Stimulated activated CD8-positive, alpha-beta memory T cell treated with anti-CD3 and anti-CD28 coated beads, Interleukin-15, amount 100 ng/mL, for 1 hour (primary cell): ENCODE results near the gene PBX3.
A peak's percentile ranks its signal among the peaks of the same experiment; 100 is the strongest.
"Not testable (repeated sequence)": the region's sequence is repeated elsewhere in the genome, so short reads cannot be mapped to it uniquely, and the experiment has no call there.

Experiments used
- DNase-seq: peaks from one replicate; pipeline ENCODE4 v3.0.0-alpha.2; 2020; ENCODE audit warnings: low read depth

The PBX3 gene

DNA sequence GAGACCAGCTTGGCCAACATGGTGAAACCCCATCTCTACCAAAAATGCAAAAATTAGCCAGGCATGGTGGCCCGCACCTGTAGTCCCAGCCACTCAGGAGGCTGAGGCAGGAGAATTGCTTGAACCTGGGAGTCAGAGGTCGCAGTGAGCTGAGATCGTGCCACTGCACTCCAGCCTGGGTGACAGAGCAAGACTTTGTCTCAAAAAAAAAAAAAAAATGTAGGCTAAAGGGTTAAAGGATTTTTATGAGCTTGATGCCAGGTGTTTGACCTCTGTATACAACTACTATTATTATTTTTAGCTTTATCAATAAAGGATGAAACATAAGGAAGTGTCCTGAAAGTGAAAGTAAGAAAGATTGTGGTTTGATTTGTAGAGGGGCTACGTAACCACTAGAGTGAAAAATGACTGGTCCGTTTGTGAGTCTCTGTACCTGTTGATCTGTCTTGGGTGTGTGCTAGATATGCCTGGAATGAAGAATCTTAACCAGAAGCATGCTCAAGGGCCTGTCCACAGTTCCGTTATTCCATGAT, 76.8 kb downstream of the PBX3 start:
- not testable (repeated sequence) for DNase-seq

DNA sequence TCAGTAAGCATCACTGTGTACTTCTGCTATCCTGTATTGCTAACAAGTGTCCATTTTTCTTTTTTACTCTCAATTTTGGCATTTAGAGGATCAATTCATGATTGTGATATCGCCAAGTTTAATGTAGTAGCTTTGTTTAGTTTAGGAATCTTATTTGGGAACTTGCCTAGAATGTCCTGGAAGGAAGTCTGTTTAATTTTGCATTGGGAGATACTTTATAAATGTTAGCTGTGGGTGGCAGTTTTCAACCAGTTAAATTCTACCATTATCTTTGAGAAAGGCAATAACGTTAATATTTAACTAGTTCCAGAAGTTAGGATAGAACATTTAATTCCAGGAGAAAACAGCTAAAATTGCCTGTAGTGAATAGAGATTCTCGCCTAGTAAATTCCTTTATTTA, 78.6 kb downstream of the PBX3 start:
- no peak for DNase-seq

DNA sequence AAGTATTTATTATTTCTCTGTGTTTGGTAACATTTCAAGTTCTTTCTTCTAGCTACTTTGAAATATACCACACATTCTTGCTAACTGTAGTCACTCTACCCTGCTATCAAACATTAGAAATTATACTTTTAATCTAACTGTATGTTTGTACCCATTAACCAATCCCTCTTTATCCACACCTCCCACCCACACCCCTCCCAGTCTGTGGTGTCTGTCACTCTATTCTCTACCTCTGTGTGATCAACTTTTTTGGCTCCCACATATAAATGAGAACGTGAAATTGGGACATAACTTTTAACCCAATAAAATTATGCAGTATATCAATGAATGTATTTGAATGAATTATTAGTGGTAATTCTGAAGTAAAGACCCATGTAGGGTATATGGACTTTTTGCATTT, 79.7 kb downstream of the PBX3 start:
- no peak for DNase-seq

DNA sequence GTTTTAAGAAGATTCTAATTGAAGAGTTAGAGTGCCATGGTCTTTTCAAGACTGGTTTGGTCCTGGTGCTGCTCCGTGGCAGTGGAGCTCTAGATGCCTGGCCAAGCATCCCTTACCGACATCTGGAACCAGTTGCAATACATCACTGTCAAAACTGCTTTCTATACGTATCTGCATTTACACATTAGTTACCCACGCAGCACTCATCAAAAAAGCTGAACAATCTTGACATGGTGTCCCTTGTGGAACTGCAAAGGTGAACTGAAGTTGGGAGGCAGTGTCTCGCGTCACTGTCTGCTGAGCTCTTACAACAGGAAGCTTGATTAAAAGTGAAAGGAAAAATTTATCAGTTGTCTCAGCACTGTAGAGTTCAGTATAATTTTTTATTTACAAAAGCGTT, 82.6 kb downstream of the PBX3 start:
- DNase-seq = peak; percentile 13

DNA sequence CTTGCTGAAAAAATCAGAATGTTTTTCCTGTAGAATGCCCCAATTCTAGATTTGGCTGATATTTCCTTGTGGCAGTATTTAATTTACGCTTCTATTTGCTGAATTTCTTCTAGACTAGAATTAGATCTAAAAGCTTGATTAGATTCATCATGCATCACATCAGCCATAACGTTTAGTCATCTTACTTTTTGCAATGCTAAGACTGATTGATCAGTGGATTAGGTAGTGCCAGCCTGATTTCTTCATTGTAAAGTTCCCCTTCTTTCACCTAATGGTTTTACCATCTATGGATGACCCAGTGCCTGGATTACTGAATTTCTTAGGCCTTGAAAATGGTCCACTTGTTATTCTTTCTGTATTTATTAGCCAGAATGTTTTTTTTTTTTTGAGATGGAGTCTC, 83.9 kb downstream of the PBX3 start:
- DNase-seq = no peak

DNA sequence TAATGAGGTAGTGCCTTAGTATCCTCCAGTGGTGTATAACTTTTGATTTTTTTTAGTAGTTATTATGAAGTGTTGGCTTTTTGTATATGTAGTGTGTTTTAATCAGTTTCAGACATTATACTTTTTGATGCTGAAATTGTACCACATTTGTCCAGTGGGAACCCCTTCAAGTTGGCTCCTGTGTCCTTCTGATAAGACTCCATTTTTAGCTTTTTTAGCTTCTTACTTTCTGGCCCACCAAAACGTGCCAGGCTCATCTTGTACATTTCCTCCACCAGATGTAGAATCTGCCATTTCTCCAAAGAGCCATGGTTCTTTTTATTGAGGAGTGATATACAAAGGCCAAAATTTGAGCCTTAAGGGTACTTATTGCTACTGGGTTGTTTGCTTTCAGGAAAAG, 84.4 kb downstream of the PBX3 start:
- no peak for DNase-seq

DNA sequence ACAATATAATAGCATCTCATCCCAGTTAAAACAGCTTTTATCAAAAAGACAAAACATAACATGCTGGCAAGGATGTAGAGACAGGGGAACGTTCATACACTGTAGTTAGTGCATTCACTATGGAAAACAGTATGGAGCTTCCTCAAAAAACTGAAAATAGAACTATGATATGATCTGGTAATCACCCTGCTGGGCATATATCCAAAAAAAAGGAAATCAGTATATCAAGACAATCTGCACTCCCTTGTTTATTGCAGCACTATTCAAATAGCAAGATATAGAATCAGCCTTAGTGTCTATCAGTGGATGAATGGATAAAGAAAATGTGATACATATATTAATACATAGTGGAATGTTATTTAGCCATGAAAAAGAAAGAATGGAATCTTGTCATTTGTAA, 88.5 kb downstream of the PBX3 start:
- no peak for DNase-seq

DNA sequence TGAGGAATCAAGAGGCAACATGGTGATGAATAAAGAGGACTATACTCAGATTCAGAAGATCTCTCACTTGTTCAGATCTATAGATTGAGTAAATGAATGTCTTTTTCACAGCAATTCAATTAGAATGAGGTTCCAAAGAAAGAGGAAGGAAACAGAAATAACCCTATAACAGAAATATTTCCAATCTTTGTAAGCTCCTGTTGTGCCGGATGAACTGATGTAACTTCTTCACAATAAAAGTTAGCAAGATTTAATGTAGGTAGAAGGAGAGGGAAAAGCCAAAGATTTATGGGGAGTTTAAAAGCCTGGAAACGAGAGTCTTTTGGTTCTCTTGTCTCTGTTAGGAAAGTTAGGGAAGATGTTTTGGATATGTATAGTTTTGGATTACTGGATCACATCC, 92.1 kb downstream of the PBX3 start:
- DNase-seq = no peak

DNA sequence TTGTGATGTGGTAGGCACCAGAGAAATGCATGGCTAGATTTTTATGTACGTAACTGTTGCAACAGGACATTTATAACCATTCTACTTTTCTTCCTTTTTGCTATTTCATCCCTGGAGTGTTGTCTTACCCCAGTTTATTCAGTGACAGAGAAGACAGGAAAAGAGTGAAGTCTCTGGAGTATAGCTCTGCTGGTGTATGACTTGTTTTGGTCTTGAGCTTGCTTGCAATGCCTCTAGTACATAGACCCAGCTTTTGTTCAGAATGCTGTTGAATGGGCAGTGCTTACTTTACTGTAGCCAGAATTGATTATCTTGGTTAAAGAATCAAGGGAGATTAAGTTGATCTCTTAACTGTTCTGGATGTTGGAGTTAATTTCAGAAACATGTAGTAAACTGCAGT, 94.3 kb downstream of the PBX3 start:
- no peak for DNase-seq

DNA sequence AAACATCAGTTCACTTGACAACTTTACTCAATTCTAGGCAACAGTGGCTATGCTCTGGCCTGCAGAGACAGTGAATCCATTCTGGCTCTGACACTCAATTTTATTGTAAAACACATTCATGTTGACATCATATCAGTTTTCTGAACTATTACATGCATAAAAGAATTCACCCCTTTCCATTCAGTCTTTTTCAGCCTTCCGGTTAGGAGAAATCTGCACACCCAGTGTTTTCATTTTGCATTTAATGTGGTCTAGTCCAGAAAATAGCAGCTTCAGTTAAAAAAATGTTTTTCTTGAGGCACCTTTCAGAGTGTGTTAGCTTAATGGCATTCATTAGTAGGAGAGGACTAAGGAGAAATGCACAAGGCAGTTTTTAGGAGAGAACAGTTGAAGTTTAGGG, 95.1 kb downstream of the PBX3 start:
- DNase-seq = no peak

DNA sequence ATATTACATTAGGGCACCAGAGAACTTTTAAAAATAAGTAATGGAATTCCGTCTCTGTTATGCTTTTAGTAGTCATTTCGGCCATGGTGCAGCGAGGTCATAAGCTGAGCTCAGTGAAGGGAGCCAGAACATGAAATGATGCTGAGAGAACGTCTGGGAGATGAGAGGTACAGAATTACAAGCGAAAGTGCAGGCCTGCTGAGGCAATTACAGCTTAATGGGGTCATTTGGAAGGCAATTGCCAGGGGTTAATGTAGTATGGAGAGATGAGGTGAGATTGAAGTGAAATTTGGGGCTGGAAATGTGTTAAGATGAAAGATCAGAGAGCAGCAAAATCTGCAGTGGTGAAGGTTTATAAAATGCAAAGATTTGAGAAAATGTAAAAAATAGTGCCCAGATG, 96.5 kb downstream of the PBX3 start:
- DNase-seq = no peak

DNA sequence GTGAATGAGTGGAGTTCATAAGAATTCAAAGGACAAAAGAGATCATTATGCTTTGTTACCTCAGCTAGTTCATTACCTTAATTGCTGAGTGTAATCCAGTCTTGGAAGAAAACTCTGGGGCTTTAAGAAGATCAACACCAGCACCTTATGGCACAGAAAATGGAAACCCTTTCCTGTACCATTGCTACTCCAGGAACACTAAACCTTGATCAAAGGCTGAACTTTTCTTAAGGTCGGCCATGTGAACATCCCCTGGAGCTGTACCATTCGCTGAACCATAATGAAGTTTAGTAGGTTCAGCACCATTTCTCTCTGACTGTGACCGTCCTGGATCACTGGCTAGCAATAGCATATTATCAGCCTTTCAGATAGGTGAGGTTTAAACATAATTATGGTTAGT, 97.4 kb downstream of the PBX3 start:
- no peak for DNase-seq

DNA sequence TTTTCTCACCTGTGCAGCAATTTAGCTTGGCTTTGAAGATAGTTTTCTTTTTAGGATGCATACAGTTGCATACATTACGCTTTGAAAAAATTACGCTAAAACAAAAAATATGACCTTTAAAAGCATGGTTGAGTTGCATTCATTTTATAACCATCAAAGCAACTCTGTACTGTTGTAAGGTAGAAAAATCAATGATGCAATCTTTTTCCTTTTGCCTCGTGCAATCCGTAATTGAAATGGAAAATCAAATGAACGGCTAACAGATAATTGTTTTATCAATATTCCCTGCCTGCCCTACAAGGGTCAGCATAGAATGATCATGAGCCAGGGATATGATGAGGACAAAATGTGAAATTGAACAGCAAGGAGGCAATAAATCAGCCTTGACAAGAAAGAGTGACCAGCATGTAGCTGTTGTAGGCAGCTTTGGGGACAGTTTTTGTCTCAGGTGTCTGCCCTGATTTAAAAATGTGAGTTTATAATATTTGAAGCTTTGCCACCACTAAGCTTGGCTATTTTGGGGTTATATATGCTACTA, 98.2 kb downstream of the PBX3 start:
- no peak for DNase-seq

DNA sequence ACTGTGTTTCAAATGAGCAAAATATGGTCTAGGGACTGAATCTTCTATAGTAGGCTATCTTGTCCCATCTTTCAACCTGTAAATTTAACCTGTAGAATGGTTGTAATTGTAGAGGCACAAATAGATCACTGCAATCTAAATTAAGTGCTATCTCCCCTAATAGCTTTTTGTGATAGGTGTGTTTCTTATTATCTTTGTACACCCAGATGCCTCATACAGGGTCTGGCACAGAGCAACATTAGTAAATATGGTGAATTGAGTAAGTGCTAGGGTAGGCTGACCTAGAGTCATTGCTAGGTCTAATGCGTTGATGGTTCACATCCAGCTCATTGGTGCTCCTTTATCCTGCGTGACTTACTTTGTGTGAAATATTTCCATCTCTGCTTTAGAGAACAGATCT, 100.6 kb downstream of the PBX3 start:
- no peak for DNase-seq

DNA sequence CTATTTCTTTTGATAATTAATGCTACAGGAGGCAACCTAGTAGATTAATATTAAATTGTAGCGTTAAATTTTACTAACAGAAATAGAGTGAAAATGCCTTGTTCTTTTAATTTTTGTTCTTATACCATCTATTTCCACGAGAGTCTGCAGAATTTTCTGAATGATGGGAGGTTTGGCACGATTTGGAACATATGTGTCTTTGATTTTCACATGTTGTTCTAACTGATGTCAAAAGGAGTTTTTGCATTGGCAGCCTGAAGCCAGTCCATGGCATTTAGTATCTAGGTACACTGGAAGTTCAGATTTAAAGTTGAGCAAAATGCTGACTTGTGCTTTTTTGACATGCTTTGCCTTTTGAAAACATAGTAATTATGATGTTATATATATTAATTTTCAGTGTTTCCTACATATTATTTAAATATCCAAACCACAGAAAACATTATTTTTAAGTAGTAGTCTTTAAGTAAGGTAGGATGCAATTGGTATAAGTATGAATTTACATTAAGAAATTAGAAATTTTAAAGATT, 103.0 kb downstream of the PBX3 start:
- no peak for DNase-seq

DNA sequence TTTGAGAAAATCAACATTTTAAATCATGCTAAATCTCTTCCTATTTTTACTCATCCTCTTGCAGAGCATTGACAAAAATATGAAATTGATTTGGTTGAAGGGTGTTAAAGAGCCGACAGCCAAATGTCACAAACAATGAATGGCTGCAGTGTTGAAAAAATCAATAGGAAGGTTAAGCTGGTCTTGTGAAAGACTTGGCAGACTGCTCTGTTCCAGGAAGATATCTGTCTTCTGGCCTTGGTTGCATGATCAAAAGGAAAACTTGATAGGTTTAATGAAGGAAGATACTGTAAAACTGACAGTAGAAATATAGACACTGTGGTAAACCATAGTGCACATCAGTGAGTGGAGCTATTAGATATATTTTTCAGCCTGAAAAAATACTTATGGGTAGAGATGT, 103.6 kb downstream of the PBX3 start:
- no peak for DNase-seq

DNA sequence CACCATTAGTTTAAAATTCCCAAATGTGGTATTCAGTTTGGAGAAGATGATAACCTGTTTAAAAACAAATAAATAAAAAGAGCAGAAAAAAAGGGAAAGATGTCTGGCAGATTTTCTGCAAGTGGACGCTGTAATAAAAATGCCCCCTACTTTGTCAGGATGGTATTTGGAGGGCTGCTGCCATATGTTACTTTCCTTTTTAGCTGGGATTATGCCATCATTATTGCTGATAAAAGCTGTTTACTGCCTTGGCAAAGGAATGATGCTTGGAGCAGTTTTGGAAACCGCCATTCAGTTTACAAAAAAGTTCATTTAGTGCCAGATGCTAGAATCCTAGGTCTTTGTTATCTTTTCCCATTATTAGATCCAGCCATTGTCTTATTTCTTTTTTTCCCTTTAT, 104.8 kb downstream of the PBX3 start:
- no peak for DNase-seq

DNA sequence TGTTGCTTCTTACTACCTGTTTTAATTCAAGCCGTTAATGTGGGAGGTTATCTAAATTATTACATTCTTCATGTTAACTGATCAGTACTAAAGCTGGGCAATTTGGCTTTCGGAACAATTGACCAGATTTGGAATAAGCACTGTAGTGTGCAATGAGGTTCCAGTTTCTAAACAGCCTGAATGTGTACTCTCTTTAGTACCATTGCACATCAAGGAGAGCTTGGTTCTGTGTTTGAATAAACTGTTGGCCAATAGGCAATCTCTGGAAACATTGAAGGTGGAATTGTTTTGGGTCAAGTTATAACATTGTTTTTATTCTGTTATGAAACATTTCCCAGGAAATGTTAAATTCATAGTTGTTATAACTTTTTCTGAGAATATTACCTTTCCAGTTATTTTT, 105.2 kb downstream of the PBX3 start:
- no peak for DNase-seq

DNA sequence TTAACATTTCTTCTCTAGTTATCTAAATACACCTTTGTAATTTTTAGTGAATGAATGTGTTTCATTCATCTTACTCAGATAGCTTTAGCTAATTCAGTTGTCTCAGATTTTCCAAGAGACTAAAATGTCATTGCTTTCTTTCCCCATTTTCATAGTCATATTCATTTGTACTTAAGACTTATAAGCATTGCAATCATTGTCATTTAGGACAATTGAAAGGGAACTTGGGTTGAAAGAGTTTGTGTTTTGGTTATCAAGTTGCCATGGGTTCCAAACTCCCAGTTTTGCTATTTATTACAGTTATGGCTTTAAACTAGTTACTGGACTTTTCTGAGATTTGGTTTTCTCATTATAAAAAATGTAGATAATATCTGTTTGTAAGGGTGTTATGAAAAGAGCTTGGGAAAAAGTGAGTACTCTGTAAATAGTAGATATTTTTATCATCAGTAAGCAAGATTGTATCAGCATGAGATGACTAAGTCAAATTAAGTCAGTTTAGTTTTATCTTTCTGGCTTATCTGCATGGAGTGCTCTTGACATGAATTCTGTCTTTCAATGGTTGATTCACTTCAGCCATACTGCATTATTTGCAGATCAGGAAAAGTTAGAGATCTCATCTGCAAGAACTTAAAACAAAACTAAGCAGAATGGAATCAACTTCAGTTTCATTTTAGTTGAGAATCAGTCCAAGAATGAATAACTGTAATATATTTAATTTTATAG, 107.5 kb downstream of the PBX3 start:
- DNase-seq = no peak

DNA sequence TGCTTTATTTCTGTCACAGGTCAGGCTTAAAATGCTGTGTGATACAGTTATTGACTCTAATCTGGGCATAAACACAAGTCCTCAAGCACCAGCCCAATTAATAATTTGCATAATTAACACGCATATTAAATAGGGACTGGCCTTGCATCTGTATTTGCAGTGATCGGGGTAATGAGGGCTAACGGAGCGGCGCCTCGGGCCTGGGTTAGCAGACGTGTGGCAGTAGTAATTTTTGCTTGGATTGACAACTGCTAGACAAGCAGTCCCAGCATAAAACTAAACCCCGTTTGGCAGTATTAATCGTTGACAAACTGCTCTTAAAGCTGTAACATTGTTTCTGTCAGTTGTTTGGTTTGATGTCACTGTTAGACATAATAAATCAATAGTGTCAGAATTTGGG, 109.2 kb downstream of the PBX3 start:
- DNase-seq = no peak

DNA sequence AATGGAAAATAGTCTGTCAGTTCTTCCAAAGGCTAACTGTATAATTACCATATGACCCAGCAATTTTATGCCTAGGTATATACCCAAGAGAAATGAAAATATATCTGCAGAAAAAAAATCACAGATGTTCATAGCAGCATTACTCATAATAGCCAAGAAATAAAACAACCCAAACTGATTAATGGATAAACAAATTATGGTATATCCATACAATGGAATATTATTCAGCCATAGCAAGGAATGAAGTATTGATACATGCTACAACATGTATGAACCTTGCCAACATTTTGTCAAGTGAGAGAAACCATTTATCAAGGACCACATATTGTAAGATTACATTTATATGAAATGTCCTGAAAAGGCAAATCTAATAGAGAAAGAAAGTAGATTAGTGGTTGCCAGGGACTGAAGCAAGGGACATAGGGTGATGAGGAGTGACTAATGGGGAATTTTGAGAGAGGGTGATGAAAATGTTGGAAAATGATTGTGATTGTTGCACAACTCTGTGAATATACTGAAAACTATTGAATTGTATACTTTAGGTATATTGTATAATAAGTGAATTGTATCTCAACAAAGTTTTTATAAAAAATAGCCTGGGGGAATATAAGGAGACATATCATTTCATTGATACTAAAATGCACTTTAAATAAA, 114.4 kb downstream of the PBX3 start:
- DNase-seq = no peak

DNA sequence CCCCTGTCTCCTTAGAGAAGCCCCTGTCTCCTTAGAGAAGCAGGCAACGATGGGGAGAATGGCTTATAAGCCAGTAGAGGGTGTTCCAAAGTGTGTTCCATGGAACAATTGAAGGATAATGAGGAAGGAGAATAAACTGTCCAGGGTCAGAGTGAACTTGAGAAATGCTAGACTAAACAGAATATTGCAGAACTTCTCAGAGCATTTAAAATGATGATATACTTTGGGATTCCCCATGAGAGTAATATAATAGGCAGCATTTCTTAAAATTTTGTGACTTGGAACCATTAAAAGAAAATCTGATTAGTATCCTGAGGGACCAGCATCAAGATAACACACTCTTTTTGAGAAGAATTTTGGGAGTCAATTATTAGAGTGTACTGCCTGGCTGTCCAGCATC, 116.8 kb downstream of the PBX3 start:
- no peak for DNase-seq

DNA sequence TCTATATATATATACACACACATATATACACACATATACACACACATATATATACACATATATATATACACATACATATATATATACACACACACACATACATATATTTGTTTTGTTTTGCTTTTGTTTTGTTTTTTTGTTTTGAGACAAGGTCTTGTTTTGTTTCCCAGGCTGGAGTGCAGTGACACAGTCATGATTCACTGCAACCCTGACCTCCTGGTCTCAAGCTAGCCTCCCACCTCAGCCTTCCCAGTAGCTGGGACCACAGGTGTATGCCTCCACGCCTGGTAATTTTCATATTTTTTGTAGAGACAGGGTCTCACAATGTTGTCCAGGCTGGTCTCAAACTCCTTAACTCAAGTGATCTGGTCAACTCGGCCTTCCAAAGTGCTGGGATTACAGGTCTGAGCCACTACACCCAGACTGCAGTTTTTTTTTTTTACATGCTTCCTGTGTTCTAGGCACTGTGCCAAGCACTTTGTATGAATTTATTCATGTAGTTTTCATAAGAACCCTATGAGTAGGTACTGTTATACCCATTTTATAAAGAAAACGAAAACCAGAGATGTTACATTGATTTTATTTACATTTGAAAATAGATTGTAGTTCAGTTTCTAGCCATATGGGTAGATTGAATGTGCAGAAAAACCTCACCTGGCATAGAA, 120.7 kb downstream of the PBX3 start:
- no peak for DNase-seq
